Measurements from ENCODE around the gene VASH1. TPM values are rescaled to one million over a fixed set of nuclear protein-coding genes. Genes with fewer than 3 reads are reported as not detected.
A peak's percentile ranks its signal among the peaks of the same experiment; 100 is the strongest.

Gene VASH1
- total RNA-seq, 1 donor from 2014 or later = 8.7 TPM

GRCh38 chr14:76771437-76771980 lies 10.2 kb downstream of the VASH1 start:
- Histone ChIP-seq H3K4me3 (ENCODE audit: low read depth, low read length) (no peak overlapping the region), H3K27me3 (ENCODE audit: control insufficient read depth, insufficient read depth, low read length) (peaks cover 3% of the 10 kb centered on the region), H3K36me3 (ENCODE audit: control insufficient read depth, insufficient read depth, low read length) (no peaks in the 10 kb centered on the region)
- no peak for DNase-seq (ENCODE audit: low read depth)
- TF ChIP-seq CTCF (IDR thresholded peaks at IDR 0.05; ENCODE audit: insufficient read depth, low read length, poor library complexity, severe bottlenecking) = no peak

- no peak for DNase-seq (ENCODE audit: low read depth)
- Histone ChIP-seq H3K4me3 (ENCODE audit: low read depth, low read length) (no peak overlapping the region), H3K27me3 (ENCODE audit: control insufficient read depth, insufficient read depth, low read length) (peaks cover 3% of the 10 kb centered on the region), H3K36me3 (ENCODE audit: control insufficient read depth, insufficient read depth, low read length) (no peaks in the 10 kb centered on the region)
- no peak for TF ChIP-seq CTCF (IDR thresholded peaks at IDR 0.05; ENCODE audit: insufficient read depth, low read length, poor library complexity, severe bottlenecking)
Measured at GRCh38 chr14:76772300-76773187, 11.3 kb downstream of the VASH1 start.

GRCh38 chr14:76773188-76773885 lies 12.1 kb downstream of the VASH1 start:
- Histone ChIP-seq H3K27me3 (ENCODE audit: control insufficient read depth, insufficient read depth, low read length) (peaks cover 3% of the 10 kb centered on the region), H3K4me3 (ENCODE audit: low read depth, low read length) (no peak overlapping the region), H3K36me3 (ENCODE audit: control insufficient read depth, insufficient read depth, low read length) (no peaks in the 10 kb centered on the region)
- no peak for TF ChIP-seq CTCF (IDR thresholded peaks at IDR 0.05; ENCODE audit: insufficient read depth, low read length, poor library complexity, severe bottlenecking)
- DNase-seq (ENCODE audit: low read depth) = peak; percentile 43

DNA sequence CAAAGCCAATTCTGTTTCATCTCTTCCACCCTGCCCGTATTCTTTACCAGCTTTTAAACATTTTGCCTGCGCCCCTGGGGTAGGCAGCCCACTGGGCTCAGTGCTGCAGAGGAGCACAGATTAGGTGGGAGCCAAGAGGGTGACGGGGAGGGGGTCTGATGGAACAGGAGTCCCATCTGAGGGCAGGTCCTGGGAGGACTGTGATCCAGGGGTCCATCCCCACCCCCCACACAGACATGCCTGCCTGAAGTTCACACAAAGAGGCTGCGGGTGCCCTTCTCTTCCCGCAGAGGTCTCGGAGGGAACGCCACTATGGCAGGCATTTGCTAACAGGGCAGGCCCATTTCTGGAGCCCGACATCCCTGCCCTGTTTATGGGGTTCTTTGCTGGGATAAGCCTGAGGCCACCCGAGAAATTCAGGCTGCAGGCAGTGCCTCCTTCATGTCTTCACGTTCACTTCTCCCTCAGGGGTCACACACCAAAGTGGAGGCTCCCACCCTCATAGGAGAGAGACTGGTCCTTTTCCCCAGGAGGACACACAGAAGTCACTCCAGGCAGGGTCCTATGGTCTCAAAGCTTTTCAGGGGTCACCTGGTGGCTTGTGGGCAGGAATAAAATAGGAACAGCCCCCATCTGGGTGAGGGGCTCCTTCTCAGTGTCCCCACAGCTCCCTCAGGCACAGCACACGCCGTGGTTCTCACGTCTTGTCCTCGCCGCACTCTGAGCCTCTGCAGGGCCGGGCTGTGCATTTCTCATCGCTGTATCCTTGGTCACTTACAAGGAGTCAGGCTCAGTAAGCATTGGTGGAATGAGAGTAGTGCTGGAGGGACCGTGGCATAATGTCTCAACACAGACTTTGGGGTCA lies 12.9 kb downstream of the VASH1 start:
- DNase-seq (ENCODE audit: low read depth) = no peak
- peaks cover 3% of the 10 kb centered on the region for H3K27me3 ChIP-seq (ENCODE audit: control insufficient read depth, insufficient read depth, low read length)
- TF ChIP-seq CTCF (IDR thresholded peaks at IDR 0.05; ENCODE audit: insufficient read depth, low read length, poor library complexity, severe bottlenecking) = no peak

DNA sequence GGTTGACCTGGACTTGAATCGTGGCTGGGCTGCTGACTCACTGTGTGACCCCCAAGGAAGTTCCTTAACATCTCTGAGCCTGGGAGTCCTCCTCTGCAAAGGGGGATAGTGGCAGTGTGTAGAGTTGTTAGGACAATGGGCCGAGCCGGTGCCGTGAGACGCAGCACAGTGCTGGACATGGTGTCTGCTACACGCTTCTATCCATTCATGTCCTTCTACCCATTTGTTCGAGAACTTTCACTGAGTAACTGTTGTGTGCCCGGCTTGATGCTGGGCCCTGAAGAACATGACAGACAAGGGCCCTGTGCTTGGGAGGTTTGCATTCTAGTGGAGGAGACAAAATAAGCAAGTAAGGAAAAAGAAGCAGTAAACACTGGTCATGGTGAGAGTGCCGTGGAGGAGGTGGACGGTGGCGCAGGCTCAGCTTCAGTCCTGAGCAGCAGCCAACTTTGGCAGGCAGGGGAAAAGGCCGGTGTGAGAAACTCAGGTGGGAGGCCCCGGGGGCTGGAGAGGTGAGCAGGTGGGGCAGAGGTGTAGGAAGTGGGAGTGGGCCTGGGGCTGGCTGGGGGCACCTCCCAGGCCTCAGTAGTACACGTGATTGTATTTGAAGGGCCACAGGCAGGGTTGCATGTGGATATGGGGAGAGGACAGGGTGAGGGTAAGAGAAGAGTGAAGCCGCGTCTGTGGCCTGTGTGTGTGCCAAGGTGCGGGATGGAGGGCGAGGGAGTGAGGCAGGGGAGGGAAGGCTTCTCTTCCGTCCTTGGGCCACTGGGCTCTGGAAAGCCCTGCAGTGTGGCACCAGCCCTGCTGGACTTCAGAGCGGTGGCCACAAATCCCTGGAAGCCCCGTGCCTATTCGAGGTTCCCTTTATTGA lies 13.8 kb downstream of the VASH1 start:
- H3K4me3 ChIP-seq (ENCODE audit: low read depth, low read length) = no peak overlapping the region
- TF ChIP-seq CTCF (IDR thresholded peaks at IDR 0.05; ENCODE audit: insufficient read depth, low read length, poor library complexity, severe bottlenecking) = no peak
- no peaks in the 10 kb centered on the region for H3K36me3 ChIP-seq (ENCODE audit: control insufficient read depth, insufficient read depth, low read length)
- no peak for DNase-seq (ENCODE audit: low read depth)
- peaks cover 3% of the 10 kb centered on the region for H3K27me3 ChIP-seq (ENCODE audit: control insufficient read depth, insufficient read depth, low read length)

More for the DNA sequence above, 12.9 kb downstream of the VASH1 start:
- Histone ChIP-seq H3K4me3 (ENCODE audit: low read depth, low read length) (no peak overlapping the region), H3K36me3 (ENCODE audit: control insufficient read depth, insufficient read depth, low read length) (no peaks in the 10 kb centered on the region)
